Measurements from ENCODE around the gene C11orf71.

Gene C11orf71

GRCh38 chr11:114399490-114400215, 658 bp downstream of the C11orf71 start:
- no peak for DNase-seq (ENCODE audit: low read depth in 1 of 2, low spot score in 1 of 2)

GRCh38 chr11:114398303-114398920, 1.9 kb downstream of the C11orf71 start:
- DNase-seq (ENCODE audit: low read depth in 1 of 2, low spot score in 1 of 2), result no peak

- no peak for DNase-seq (ENCODE audit: low read depth in 1 of 2, low spot score in 1 of 2)
Measured at GRCh38 chr11:114397349-114397982, 2.8 kb downstream of the C11orf71 start.

GRCh38 chr11:114396916-114397315, 3.4 kb downstream of the C11orf71 start:
- no peak for DNase-seq (ENCODE audit: low read depth in 1 of 2, low spot score in 1 of 2)

GRCh38 chr11:114395736-114396135, 4.6 kb downstream of the C11orf71 start:
- no peak for DNase-seq (ENCODE audit: low read depth in 1 of 2, low spot score in 1 of 2)

GRCh38 chr11:114392735-114393667, 7.3 kb downstream of the C11orf71 start:
- no peak for DNase-seq (ENCODE audit: low read depth in 1 of 2, low spot score in 1 of 2)

- DNase-seq (ENCODE audit: low read depth in 1 of 2, low spot score in 1 of 2), result no peak
Measured at GRCh38 chr11:114386545-114386944, 13.8 kb downstream of the C11orf71 start.

GRCh38 chr11:114386131-114386530, 14.2 kb downstream of the C11orf71 start:
- no peak for DNase-seq (ENCODE audit: low read depth in 1 of 2, low spot score in 1 of 2)

- no peak for DNase-seq (ENCODE audit: low read depth in 1 of 2, low spot score in 1 of 2)
Measured at GRCh38 chr11:114384487-114384886, 15.8 kb downstream of the C11orf71 start.

GRCh38 chr11:114382509-114382908, 17.8 kb downstream of the C11orf71 start:
- no peak for DNase-seq (ENCODE audit: low read depth in 1 of 2, low spot score in 1 of 2)

GRCh38 chr11:114379394-114380069, 20.8 kb downstream of the C11orf71 start:
- DNase-seq (ENCODE audit: low read depth in 1 of 2, low spot score in 1 of 2), result no peak

- no peak for DNase-seq (ENCODE audit: low read depth in 1 of 2, low spot score in 1 of 2)
Measured at GRCh38 chr11:114377612-114378267, 22.6 kb downstream of the C11orf71 start.

- no peak for DNase-seq (ENCODE audit: low read depth in 1 of 2, low spot score in 1 of 2)
Measured at GRCh38 chr11:114375052-114375451, 25.3 kb downstream of the C11orf71 start.

GRCh38 chr11:114368918-114369680, 31.2 kb downstream of the C11orf71 start:
- DNase-seq (ENCODE audit: low read depth in 1 of 2, low spot score in 1 of 2), result no peak

GRCh38 chr11:114367244-114367957, 32.9 kb downstream of the C11orf71 start:
- DNase-seq (ENCODE audit: low read depth in 1 of 2, low spot score in 1 of 2), result no peak

GRCh38 chr11:114366331-114367243, 33.7 kb downstream of the C11orf71 start:
- no peak for DNase-seq (ENCODE audit: low read depth in 1 of 2, low spot score in 1 of 2)

- DNase-seq (ENCODE audit: low read depth in 1 of 2, low spot score in 1 of 2), result no peak
Measured at GRCh38 chr11:114362958-114363357, 37.4 kb downstream of the C11orf71 start.

- DNase-seq (ENCODE audit: low read depth in 1 of 2, low spot score in 1 of 2), result no peak
Measured at GRCh38 chr11:114362326-114362725, 38.0 kb downstream of the C11orf71 start.
